DND-41 (cell line): ENCODE data around the gene PTPRN2.

Experiments
- ATAC-seq: fragments of 200-7000 bp; cut with Tn5 transposase; 3 replicates; pipeline ENCODE4 v1.9.1; 2021; ENCODE audit warnings: low read depth; ENCODE audit not compliant: insufficient read depth
- DNase-seq: peaks from one replicate; pipeline ENCODE4 v3.0.0-alpha.2; 2020
- H2AFZ ChIP-seq: 2 replicates; pipeline ENCODE4 v1.6.0; 2012; ENCODE audit warnings: low read depth, low read length
- H3K27ac ChIP-seq: 2 replicates; pipeline ENCODE4 v1.5.1; 2012; ENCODE audit warnings: low read length, inconsistent platforms
- H3K27me3 ChIP-seq: fragments of 200-600 bp; sonication (generic); 2 replicates; pipeline ENCODE4 v1.6.0; 2012; ENCODE audit warnings: low read length, mild to moderate bottlenecking, inconsistent platforms; ENCODE audit not compliant: insufficient read depth, poor library complexity
- H3K36me3 ChIP-seq: 2 replicates; pipeline ENCODE4 v1.5.1; 2012; ENCODE audit warnings: low read length, inconsistent platforms; ENCODE audit not compliant: insufficient read depth
- H3K4me1 ChIP-seq: 2 replicates; pipeline ENCODE4 v1.5.1; 2012; ENCODE audit warnings: mild to moderate bottlenecking, low read length; ENCODE audit not compliant: insufficient read depth
- H3K4me2 ChIP-seq: 2 replicates; pipeline ENCODE4 v1.6.0; 2012; ENCODE audit warnings: mild to moderate bottlenecking, moderate library complexity, low read length, inconsistent platforms; ENCODE audit not compliant: insufficient read depth
- H3K4me3 ChIP-seq, 2 experiments: fragments of 200-600 bp in 1 of 2; shearing (Covaris generic) in 1 of 2; 2 replicates each; pipeline ENCODE4 v1.5.1; 2012 to 2016; ENCODE audit warnings: inconsistent platforms in 2 of 2, low read length in 2 of 2, mild to moderate bottlenecking in 2 of 2, low read depth in 1 of 2, moderate library complexity in 1 of 2
- H3K79me2 ChIP-seq: 2 replicates; pipeline ENCODE4 v1.6.0; 2012; ENCODE audit warnings: low read length, inconsistent platforms; ENCODE audit not compliant: insufficient read depth
- H3K9ac ChIP-seq: 2 replicates; pipeline ENCODE4 v1.6.0; 2012; ENCODE audit warnings: low read depth, mild to moderate bottlenecking, inconsistent platforms, low read length, moderate library complexity
- H3K9me3 ChIP-seq: 2 replicates; pipeline ENCODE4 v1.5.1; 2012; ENCODE audit warnings: low read length, moderate library complexity, mild to moderate bottlenecking, inconsistent platforms; ENCODE audit not compliant: insufficient read depth, severe bottlenecking
- H4K20me1 ChIP-seq: 2 replicates; pipeline ENCODE4 v1.6.0; 2012; ENCODE audit warnings: low read length; ENCODE audit not compliant: insufficient read depth
- CTCF ChIP-seq: IDR thresholded peaks from 2 replicates; pipeline ENCODE4 v1.5.1; 2012; ENCODE audit warnings: borderline replicate concordance, low read length, moderate library complexity, mild to moderate bottlenecking; ENCODE audit not compliant: poor library complexity, severe bottlenecking; ENCODE audit errors: extremely low read depth
- EZH2 ChIP-seq: IDR thresholded peaks from 3 replicates; pipeline ENCODE4 v1.6.1; 2012; ENCODE audit warnings: borderline replicate concordance, low read depth, mild to moderate bottlenecking, moderate library complexity, low read length, inconsistent platforms; ENCODE audit not compliant: severe bottlenecking

Gene PTPRN2

DNA sequence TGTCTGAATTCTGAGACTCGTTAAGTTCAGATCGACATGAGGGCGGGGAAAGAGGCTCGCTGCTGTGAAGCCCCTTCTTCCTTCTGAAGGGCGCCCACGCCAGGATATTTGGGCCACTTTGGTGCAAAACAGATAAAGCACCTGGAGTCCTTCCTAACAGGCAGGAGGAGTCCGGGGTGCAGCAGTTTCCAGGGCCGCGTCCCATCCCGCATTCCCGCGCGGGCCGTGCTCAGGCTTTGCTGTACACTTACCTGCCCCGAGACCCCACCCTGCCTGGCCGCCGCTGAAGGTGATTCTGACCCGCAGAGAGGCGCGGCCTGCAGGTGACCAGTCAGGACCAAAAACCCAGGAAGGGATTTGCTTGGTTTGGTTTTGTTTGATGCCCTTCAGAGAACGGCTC is 454.6 kb downstream of the PTPRN2 start:
- no peak for DNase-seq
- Histone ChIP-seq H3K9ac (no peak overlapping the region), H3K36me3 (no peaks in the 10 kb centered on the region), H3K4me3 (no peak overlapping the region), H3K27me3 (no peaks in the 10 kb centered on the region), H4K20me1 (no peaks in the 10 kb centered on the region), H3K4me2 (no peak overlapping the region), H2AFZ (no peak overlapping the region), H3K79me2 (no peaks in the 10 kb centered on the region), H3K4me1 (no peaks in the 10 kb centered on the region), H3K27ac (no peak overlapping the region), H3K9me3 (no peaks in the 10 kb centered on the region)
- no peak for ATAC-seq
- TF ChIP-seq CTCF (no peak), EZH2 (no peak)

DNA sequence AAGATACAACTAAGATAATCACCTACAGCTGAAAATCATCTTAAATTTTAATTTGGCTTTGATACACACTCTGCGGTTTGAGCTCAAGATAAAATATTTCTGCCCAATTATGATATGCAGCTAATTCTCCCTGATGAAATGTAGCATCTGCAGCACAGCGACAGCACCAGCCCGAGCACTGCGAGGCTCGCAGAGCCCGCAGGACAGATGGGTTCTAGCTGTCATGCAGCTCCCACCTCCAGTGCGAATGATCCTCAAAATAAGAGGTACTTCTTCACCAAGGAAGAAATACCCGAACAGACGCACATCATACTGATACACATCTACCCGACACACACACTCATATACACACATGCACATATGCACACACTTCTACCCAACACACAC is 457.6 kb downstream of the PTPRN2 start:
- no peak overlapping the region for H3K4me2 ChIP-seq
- H3K79me2 ChIP-seq: no peaks in the 10 kb centered on the region
- TF ChIP-seq CTCF: no peak
- no peak for TF ChIP-seq EZH2
- H3K4me3 ChIP-seq: no peak overlapping the region
- H2AFZ ChIP-seq: no peak overlapping the region
- no peaks in the 10 kb centered on the region for H3K36me3 ChIP-seq
- no peaks in the 10 kb centered on the region for H4K20me1 ChIP-seq
- no peaks in the 10 kb centered on the region for H3K27me3 ChIP-seq
- no peaks in the 10 kb centered on the region for H3K9me3 ChIP-seq
- no peak overlapping the region for H3K27ac ChIP-seq
- H3K4me1 ChIP-seq: no peaks in the 10 kb centered on the region
- no peak overlapping the region for H3K9ac ChIP-seq
- DNase-seq (no peak), ATAC-seq (no peak)

DNA sequence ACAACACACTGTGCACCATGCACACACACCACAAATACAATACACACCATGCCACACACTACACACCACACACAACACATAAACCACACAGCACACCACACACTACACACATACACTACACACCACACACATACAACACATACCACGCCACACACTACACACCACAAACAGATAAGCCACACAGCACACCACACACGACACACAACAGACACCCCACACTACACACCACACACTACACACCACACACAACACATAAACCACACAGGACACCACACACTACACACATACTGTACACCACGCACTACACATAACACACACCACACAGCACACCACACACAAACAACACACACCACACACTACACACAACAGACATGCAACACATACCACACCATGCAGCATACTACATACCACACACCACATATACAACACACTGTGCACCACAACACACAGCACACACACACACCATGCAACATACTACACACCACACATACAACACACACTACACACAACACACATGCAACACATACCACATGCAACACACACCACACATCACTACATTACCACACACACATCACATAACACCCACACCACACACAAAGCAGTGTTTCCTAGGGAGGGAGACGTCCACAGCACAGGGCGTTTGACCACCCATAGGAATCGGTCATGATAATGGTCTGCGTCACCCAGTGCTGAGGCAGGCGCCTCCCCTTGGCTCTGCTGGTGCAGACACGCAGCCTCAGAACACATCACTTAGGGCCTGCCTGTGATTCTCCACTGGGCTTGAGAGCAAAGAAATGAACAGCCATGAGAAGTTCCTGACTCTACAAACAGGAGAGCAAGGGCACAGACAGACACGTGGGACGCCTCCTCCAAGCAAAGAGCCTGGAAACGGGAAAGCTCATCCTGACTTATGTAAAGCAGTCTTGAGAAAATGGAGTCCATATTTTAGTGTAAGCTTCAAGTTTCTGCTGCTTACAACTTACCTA is 458.3 kb downstream of the PTPRN2 start:
- H3K27me3 ChIP-seq: no peaks in the 10 kb centered on the region
- H3K36me3 ChIP-seq: no peaks in the 10 kb centered on the region
- H2AFZ ChIP-seq: no peak overlapping the region
- no peaks in the 10 kb centered on the region for H4K20me1 ChIP-seq
- H3K4me3 ChIP-seq: no peak overlapping the region
- no peaks in the 10 kb centered on the region for H3K4me1 ChIP-seq
- DNase-seq (no peak), ATAC-seq (no peak)
- no peaks in the 10 kb centered on the region for H3K9me3 ChIP-seq
- H3K27ac ChIP-seq: no peak overlapping the region
- H3K79me2 ChIP-seq: no peaks in the 10 kb centered on the region
- TF ChIP-seq CTCF (no peak), EZH2 (no peak)
- H3K4me2 ChIP-seq: no peak overlapping the region
- H3K9ac ChIP-seq: no peak overlapping the region
